ENCODE measurements around the gene SLIT3. TPM values are rescaled to one million over a fixed set of nuclear protein-coding genes. Genes with fewer than 3 reads are reported as not detected.

The SLIT3 gene
- total and polyA plus RNA-seq, 2 donors (not counting 3 experiments of a cell fraction or from before 2014, with no cell fraction given) = 0.90 to 1.0 TPM

DNA sequence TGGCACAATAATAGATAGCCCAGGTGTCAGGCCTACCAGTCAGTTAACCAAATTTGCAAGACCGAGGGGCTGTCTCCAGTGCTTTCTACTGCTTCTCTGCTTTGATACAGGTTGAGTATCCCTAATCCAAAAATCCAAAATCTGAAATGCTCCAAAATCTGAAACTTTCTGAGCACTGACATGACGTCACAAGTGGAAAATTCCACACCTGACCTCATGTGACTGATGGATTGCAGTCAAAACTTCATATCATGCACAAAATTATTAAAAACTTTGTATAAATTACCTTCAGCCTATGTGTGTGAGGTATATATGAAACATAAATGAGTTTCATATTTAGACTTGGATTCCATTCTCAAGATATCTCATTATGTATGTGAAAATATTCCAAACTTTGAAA, 508.3 kb downstream of the SLIT3 start:
- intact Hi-C loops (cut with micrococcal nuclease) (no loop called here), dilution Hi-C loops (cut with MboI; ENCODE audit: extremely low pct_ligation_motif_present, low sequenced_read_pairs) (no loop called here)
- no peaks in the 10 kb centered on the region for H3K4me1 ChIP-seq (ENCODE audit: control insufficient read depth, extremely low read depth, insufficient read depth, low read length)
- no peak overlapping the region for H3K27ac ChIP-seq (ENCODE audit: insufficient read depth, low read depth, low read length)
- H3K4me2 ChIP-seq (ENCODE audit: insufficient read depth, low read length) = no peak overlapping the region
- no peaks in the 10 kb centered on the region for H3K79me2 ChIP-seq (ENCODE audit: control insufficient read depth, insufficient read depth, low read length)
- FAIRE-seq (no peak), DNase-seq (ENCODE audit: low read depth, low spot score) (no peak)
- no TSS peak for BruUV-seq (replicated peaks)
- H3K9ac ChIP-seq (replicated peaks; ENCODE audit: extremely low read depth, insufficient read depth, low read length) = no peak overlapping the region
- no peak overlapping the region for H2AFZ ChIP-seq (ENCODE audit: low read depth, low read length)
- no peaks in the 10 kb centered on the region for H3K9me3 ChIP-seq (replicated peaks; ENCODE audit: control insufficient read depth, insufficient read depth, low read length)
- no peaks in the 10 kb centered on the region for H3K27me3 ChIP-seq (ENCODE audit: control insufficient read depth in 2 of 2, insufficient read depth in 2 of 2, low read length in 2 of 2)
- ChIA-PET POLR2A (no interaction called here), CTCF (no interaction called here)
- H3K4me3 ChIP-seq (replicated peaks in 1 of 3; ENCODE audit: insufficient read depth in 1 of 3, low read depth in 1 of 3, low read length in 3 of 3) = no peak overlapping the region
- H3K9me1 ChIP-seq (replicated peaks; ENCODE audit: control insufficient read depth, extremely low read depth, insufficient read depth, low read length) = no peaks in the 10 kb centered on the region
- TF ChIP-seq POLR2A (IDR thresholded peaks at IDR 0.05; ENCODE audit: low read depth, low read length) (no peak), EZH2 (IDR thresholded peaks at IDR 0.05; ENCODE audit: borderline replicate concordance, low read depth, low read length, severe bottlenecking) (no peak), FOS (IDR thresholded peaks at IDR 0.05; ENCODE audit: borderline replicate concordance, insufficient read depth, low read length) (no peak), GATA2 (IDR thresholded peaks at IDR 0.05; ENCODE audit: insufficient read depth, insufficient read length, low read depth, low read length) (no peak)
- H4K20me1 ChIP-seq (replicated peaks; ENCODE audit: control insufficient read depth, extremely low read depth, insufficient read depth, low read length) = no peaks in the 10 kb centered on the region
- H3K36me3 ChIP-seq (ENCODE audit: control insufficient read depth in 2 of 2, extremely low read depth in 1 of 2, insufficient read depth in 2 of 2, low read length in 2 of 2) = no peaks in the 10 kb centered on the region

DNA sequence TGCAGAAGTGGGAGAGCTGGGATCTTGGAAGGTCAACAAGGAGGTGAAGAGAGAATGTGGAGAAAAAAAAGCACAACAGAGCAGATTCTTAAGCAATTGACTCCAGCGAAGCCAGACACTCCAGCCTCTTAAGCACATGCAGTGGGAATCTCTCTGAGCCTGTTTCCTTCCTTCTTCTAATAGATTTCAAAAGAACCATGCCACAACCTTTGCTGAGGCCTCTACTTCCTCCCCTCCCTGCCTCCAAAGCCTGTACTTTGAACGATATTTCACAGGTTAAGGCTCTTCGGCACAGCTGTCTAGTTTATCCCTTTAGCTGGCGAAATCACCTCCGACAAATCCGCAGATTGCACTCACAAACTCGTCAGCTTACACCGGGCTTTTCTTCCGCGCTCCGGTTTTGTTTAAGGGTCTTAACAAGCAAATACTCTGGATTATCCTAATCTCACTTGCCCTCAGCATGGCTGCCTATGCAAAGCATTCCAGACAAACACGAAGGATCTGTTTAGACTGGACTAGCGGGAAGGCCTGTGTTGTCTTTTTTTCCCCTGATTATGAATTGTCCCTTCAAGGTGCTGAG, 510.2 kb downstream of the SLIT3 start:
- H3K36me3 ChIP-seq (ENCODE audit: control insufficient read depth in 2 of 2, extremely low read depth in 1 of 2, insufficient read depth in 2 of 2, low read length in 2 of 2) = no peaks in the 10 kb centered on the region
- no peak overlapping the region for H3K4me2 ChIP-seq (ENCODE audit: insufficient read depth, low read length)
- no peak for FAIRE-seq
- no peaks in the 10 kb centered on the region for H3K9me1 ChIP-seq (replicated peaks; ENCODE audit: control insufficient read depth, extremely low read depth, insufficient read depth, low read length)
- no peaks in the 10 kb centered on the region for H3K27me3 ChIP-seq (ENCODE audit: control insufficient read depth in 2 of 2, insufficient read depth in 2 of 2, low read length in 2 of 2)
- intact Hi-C loops (cut with micrococcal nuclease) = no loop called here
- no peak overlapping the region for H3K9ac ChIP-seq (replicated peaks; ENCODE audit: extremely low read depth, insufficient read depth, low read length)
- DNase-seq (ENCODE audit: low read depth, low spot score) = no peak
- no peak overlapping the region for H3K27ac ChIP-seq (ENCODE audit: insufficient read depth, low read depth, low read length)
- CTCF ChIA-PET = no interaction called here
- no peak overlapping the region for H3K4me3 ChIP-seq (replicated peaks in 1 of 3; ENCODE audit: insufficient read depth in 1 of 3, low read depth in 1 of 3, low read length in 3 of 3)
- no TSS peak for BruUV-seq (replicated peaks)
- TF ChIP-seq JUN (IDR thresholded peaks at IDR 0.05; ENCODE audit: borderline replicate concordance, insufficient read depth, insufficient read length, low read depth) (no peak), POLR2AphosphoS5 (IDR thresholded peaks at IDR 0.05; ENCODE audit: insufficient read depth, low read depth, low read length) (no peak), GATA2 (IDR thresholded peaks at IDR 0.05; ENCODE audit: insufficient read depth, insufficient read length, low read depth, low read length) (no peak), POLR2A (IDR thresholded peaks at IDR 0.05; ENCODE audit: low read depth, low read length) (no peak), FOS (IDR thresholded peaks at IDR 0.05; ENCODE audit: borderline replicate concordance, insufficient read depth, low read length) (no peak), MYC (IDR thresholded peaks at IDR 0.05; ENCODE audit: low read depth, low read length) (no peak), EZH2 (IDR thresholded peaks at IDR 0.05; ENCODE audit: borderline replicate concordance, low read depth, low read length, severe bottlenecking) (no peak)
- TF ChIP-seq, protein P1, sequence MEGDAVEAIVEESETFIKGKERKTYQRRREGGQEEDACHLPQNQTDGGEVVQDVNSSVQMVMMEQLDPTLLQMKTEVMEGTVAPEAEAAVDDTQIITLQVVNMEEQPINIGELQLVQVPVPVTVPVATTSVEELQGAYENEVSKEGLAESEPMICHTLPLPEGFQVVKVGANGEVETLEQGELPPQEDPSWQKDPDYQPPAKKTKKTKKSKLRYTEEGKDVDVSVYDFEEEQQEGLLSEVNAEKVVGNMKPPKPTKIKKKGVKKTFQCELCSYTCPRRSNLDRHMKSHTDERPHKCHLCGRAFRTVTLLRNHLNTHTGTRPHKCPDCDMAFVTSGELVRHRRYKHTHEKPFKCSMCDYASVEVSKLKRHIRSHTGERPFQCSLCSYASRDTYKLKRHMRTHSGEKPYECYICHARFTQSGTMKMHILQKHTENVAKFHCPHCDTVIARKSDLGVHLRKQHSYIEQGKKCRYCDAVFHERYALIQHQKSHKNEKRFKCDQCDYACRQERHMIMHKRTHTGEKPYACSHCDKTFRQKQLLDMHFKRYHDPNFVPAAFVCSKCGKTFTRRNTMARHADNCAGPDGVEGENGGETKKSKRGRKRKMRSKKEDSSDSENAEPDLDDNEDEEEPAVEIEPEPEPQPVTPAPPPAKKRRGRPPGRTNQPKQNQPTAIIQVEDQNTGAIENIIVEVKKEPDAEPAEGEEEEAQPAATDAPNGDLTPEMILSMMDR (IDR thresholded peaks at IDR 0.05; ENCODE audit: extremely low read depth in 1 of 2, insufficient read depth in 1 of 2, low read depth in 1 of 2, low read length in 2 of 2) = no peak
- TF ChIP-seq, protein P2, sequence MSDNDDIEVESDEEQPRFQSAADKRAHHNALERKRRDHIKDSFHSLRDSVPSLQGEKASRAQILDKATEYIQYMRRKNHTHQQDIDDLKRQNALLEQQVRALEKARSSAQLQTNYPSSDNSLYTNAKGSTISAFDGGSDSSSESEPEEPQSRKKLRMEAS (IDR thresholded peaks at IDR 0.05; ENCODE audit: insufficient read depth, insufficient read length) = no peak
- no peak overlapping the region for H2AFZ ChIP-seq (ENCODE audit: low read depth, low read length)
- H4K20me1 ChIP-seq (replicated peaks; ENCODE audit: control insufficient read depth, extremely low read depth, insufficient read depth, low read length) = no peaks in the 10 kb centered on the region
- H3K9me3 ChIP-seq (replicated peaks; ENCODE audit: control insufficient read depth, insufficient read depth, low read length) = no peaks in the 10 kb centered on the region
- POLR2A ChIA-PET = no interaction called here
- no peaks in the 10 kb centered on the region for H3K79me2 ChIP-seq (ENCODE audit: control insufficient read depth, insufficient read depth, low read length)
- dilution Hi-C loops (cut with MboI; ENCODE audit: extremely low pct_ligation_motif_present, low sequenced_read_pairs) = no loop called here
- H3K4me1 ChIP-seq (ENCODE audit: control insufficient read depth, extremely low read depth, insufficient read depth, low read length) = no peaks in the 10 kb centered on the region
